B cell (primary cell): ENCODE data around the gene FLNB.

Source experiments
- CTCF ChIP-seq: fragments of 200-600 bp; IDR thresholded peaks from one replicate; pipeline ENCODE4 v1.8.0; 2022; ENCODE audit warnings: antibody characterized with exemption, mild to moderate bottlenecking
- EZH2 ChIP-seq: IDR thresholded peaks from 2 replicates; pipeline ENCODE4 v1.6.1; 2012; ENCODE audit warnings: borderline replicate concordance, low read depth, mild to moderate bottlenecking, moderate library complexity, low read length; ENCODE audit not compliant: insufficient read depth, poor library complexity, severe bottlenecking

DNA sequence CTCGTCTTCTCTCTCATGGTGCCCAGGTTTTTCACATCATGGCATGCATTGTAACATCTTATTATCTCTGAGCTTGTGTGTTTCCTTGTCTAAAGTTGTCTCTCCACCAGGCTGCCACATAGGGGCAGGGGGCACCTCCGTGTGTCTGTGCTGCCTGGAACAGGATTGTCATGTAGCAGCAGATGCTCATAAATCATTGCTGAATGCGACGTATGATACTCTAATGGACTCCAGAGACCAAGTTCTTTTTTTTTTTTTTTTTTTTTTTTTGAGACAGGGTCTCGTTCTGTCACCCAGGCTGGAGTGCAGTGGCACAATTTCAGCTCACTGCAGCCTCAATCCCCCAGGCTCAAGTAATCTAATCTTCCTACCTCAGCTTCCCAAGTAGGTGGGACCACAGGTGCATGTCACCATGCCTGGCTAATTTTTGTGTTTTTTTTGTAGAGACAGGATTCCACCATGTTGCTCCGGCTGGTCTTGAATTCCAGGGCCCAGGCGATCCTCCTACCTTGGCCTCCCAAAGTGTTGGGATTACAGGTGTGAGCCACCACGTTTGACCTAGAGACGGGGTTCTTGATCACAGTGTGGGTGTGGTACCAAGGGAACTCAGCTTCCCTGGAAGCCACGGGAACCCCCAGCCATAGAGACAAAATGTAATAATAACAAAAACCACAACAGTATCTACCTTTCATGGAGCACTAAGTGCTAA is 207.2 kb downstream of the FLNB start:
- TF ChIP-seq CTCF = no peak
- TF ChIP-seq EZH2 = no peak
